Measurements from ENCODE around the gene NDUFC2. TPM values are rescaled to one million over a fixed set of nuclear protein-coding genes. Genes with fewer than 3 reads are reported as not detected.
"Not testable (repeated sequence)": the region's sequence is repeated elsewhere in the genome, so short reads cannot be mapped to it uniquely, and the experiment has no call there.

NDUFC2 gene
- total and polyA plus RNA-seq, 7 donors: 55.9 to 246 (median 109) TPM

DNA sequence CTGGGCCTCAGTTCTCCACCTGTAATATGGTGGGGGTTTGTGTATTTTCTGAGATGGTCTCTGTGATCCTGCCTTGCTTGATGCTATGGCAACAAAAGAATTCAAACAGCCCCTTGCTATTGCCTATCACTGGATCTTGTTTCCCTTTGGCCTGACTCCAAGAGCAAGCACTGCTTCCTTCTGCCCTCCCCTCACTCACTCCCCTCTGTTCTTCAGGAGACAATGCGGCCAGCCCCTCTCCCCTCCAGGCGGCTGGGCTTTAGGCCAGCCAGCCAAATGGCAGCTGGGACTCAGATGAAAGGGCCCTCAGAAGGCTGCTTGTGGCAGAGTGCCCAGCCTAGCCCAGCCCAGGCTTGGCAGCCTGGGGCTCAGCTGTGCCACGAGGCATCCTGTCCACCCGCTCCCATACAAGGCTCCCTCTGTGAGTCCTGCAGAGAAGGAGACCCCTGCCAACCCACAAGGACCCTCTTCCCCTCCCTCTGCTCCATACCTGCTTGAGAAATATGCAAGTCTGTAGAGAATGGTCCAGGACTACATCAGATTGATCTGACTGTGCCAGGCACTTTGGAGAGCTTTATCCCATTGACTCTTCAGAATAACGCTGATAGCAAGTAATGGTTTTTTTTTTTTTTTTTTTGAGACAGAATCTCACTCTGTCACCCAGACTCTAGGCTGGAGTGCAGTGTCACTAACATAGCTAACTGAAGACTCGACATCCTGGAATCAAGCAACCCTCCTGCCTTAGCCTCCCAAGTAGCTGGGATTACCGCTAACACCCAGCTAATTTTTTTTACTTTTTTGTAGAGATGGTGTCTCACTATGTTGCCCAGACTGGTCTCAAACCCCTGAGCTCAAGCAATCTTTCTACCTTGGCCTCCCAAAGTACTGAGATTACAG, 49.0 kb downstream of the NDUFC2 start:
- Histone ChIP-seq H3K4me3 (no peak overlapping the region), H3K27me3 (no peaks in the 10 kb centered on the region), H3K4me1 (peaks cover 0 to 24% (median 15%) of the 10 kb centered on the region in 4 donors), H3K9me3 (no peaks in the 10 kb centered on the region), H3K36me3 (no peaks in the 10 kb centered on the region), H3K27ac (peak overlapping the region in 3 of 4 donors; percentile 1 to 57 (median 18))
- TF ChIP-seq, protein P1, sequence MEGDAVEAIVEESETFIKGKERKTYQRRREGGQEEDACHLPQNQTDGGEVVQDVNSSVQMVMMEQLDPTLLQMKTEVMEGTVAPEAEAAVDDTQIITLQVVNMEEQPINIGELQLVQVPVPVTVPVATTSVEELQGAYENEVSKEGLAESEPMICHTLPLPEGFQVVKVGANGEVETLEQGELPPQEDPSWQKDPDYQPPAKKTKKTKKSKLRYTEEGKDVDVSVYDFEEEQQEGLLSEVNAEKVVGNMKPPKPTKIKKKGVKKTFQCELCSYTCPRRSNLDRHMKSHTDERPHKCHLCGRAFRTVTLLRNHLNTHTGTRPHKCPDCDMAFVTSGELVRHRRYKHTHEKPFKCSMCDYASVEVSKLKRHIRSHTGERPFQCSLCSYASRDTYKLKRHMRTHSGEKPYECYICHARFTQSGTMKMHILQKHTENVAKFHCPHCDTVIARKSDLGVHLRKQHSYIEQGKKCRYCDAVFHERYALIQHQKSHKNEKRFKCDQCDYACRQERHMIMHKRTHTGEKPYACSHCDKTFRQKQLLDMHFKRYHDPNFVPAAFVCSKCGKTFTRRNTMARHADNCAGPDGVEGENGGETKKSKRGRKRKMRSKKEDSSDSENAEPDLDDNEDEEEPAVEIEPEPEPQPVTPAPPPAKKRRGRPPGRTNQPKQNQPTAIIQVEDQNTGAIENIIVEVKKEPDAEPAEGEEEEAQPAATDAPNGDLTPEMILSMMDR (IDR thresholded peaks at IDR 0.05): no peak
- TF ChIP-seq POLR2A (IDR thresholded peaks at IDR 0.05): no peak
- no peak for TF ChIP-seq EP300 (IDR thresholded peaks at IDR 0.05)
- no peak for TF ChIP-seq POLR2AphosphoS5 (IDR thresholded peaks at IDR 0.05)
- 21 to 43% methylated on average over 7 of the region's 7 CpGs for WGBS, 2 donors
- intact Hi-C loops (cut with DNase I): no loop called here
- DNase-seq: peak; percentile 77

- H3K36me3 ChIP-seq; intact Hi-C loops (cut with DNase I); H3K9me3 ChIP-seq; DNase-seq; H3K27me3 ChIP-seq; H3K4me3 ChIP-seq; H3K27ac ChIP-seq: not testable (repeated sequence)
- WGBS, 2 donors: 65 to 91% methylated on average over 9 of the region's 9 CpGs
- peaks cover 0 to 25% (median 16%) of the 10 kb centered on the region in 4 donors for H3K4me1 ChIP-seq
Measured at GRCh38 chr11:78028423-78028822, 51.2 kb downstream of the NDUFC2 start.

DNA sequence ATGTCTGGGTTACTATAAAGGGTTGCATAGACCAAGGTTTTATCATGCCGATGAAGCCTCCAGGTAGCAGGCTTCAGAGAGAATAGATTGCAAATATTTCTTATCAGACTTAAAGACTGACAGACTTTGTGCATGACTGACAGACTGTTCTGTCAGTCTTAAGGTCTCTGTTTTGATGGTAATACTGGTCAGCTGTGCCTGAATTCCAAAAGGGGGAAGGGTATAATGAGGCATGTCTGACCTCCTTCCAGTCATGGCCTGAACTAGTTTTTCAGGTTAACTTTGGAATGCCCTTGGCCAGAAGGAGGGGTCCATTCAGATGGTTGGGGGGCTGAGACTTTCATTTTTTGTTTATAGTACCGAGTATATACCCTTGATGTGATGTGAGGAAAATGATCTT, 51.9 kb downstream of the NDUFC2 start:
- WGBS, 2 donors: 93 to 96% methylated on average over 2 of the region's 2 CpGs
- peaks cover 0 to 3% (median 0%) of the 10 kb centered on the region in 3 donors for H3K27me3 ChIP-seq
- H3K36me3 ChIP-seq: no peaks in the 10 kb centered on the region
- DNase-seq: no peak
- H3K9me3 ChIP-seq: no peaks in the 10 kb centered on the region
- no peak overlapping the region for H3K27ac ChIP-seq
- H3K4me1 ChIP-seq: peaks cover 0 to 30% (median 20%) of the 10 kb centered on the region in 4 donors
- no peak overlapping the region for H3K4me3 ChIP-seq
- intact Hi-C loops (cut with DNase I): no loop called here
- TF ChIP-seq EP300 (IDR thresholded peaks at IDR 0.05) (no peak), POLR2A (IDR thresholded peaks at IDR 0.05) (no peak), POLR2AphosphoS5 (IDR thresholded peaks at IDR 0.05) (no peak)
- TF ChIP-seq, protein P1 (IDR thresholded peaks at IDR 0.05): no peak

DNA sequence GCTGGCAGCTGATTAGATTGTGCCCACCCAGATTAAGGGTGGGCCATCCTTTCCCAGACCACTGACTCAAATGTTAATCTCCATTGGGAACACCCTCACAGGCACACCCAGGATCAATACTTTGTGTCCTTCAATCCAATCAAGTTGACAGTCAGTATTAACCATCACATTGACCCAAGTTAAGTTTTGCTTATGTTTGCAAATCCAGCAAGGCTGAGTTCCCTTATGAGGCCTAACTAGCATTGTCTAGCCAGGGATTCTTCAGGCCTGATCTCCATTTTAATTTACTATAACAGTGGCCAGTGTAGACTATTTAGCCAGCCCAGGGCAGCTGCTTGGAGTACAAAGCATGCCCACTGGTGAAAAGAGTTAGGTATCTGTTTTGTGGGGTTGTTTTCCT, 54.3 kb downstream of the NDUFC2 start:
- TF ChIP-seq, protein P1 (IDR thresholded peaks at IDR 0.05): no peak
- TF ChIP-seq POLR2AphosphoS5 (IDR thresholded peaks at IDR 0.05): no peak
- TF ChIP-seq EP300 (IDR thresholded peaks at IDR 0.05): no peak
- TF ChIP-seq POLR2A (IDR thresholded peaks at IDR 0.05): no peak
- Histone ChIP-seq H3K27me3 (peaks cover 0 to 7% (median 0%) of the 10 kb centered on the region in 3 donors), H3K27ac (no peak overlapping the region), H3K9me3 (no peaks in the 10 kb centered on the region), H3K4me1 (peaks cover 0 to 10% (median 8%) of the 10 kb centered on the region in 4 donors), H3K4me3 (no peak overlapping the region), H3K36me3 (no peaks in the 10 kb centered on the region)
- no peak for DNase-seq
- intact Hi-C loops (cut with DNase I): no loop called here

- WGBS, 2 donors: 52 to 80% methylated on average over 7 of the region's 7 CpGs
- intact Hi-C loops (cut with DNase I): no loop called here
Measured at GRCh38 chr11:78023426-78023825, 56.2 kb downstream of the NDUFC2 start.

More at GRCh38 chr11:78023426-78023825, 56.2 kb downstream of the NDUFC2 start:
- Histone ChIP-seq H3K4me1 (peaks cover 0 to 7% (median 5%) of the 10 kb centered on the region in 4 donors), H3K27me3 (peaks cover 0 to 7% (median 0%) of the 10 kb centered on the region in 3 donors), H3K27ac (peak overlapping the region in 1 of 4 donors; percentile 63), H3K9me3 (no peaks in the 10 kb centered on the region), H3K4me3 (peak overlapping the region; percentile 32 to 55 (median 49)), H3K36me3 (no peaks in the 10 kb centered on the region)
- no peak for DNase-seq
- TF ChIP-seq POLR2AphosphoS5 (IDR thresholded peaks at IDR 0.05): no peak
- TF ChIP-seq POLR2A (IDR thresholded peaks at IDR 0.05): no peak
- no peak for TF ChIP-seq EP300 (IDR thresholded peaks at IDR 0.05)
- TF ChIP-seq, protein P1 (IDR thresholded peaks at IDR 0.05): no peak

Data from sigmoid colon (tissue), 7 donors.